Left cardiac atrium (tissue), 4 donors: Measurements from ENCODE around the gene NXPE4. TPM values are rescaled to one million over a fixed set of nuclear protein-coding genes. Genes with fewer than 3 reads are reported as not detected.
"Not testable (repeated sequence)": the region's sequence is repeated elsewhere in the genome, so short reads cannot be mapped to it uniquely, and the experiment has no call there.

ENCODE experiments used
- ATAC-seq, 2 donors: fragments of 200-7000 bp; cut with Tn5 transposase; one replicate each; pipeline ENCODE4 v1.9.1; 2020; ENCODE audit warnings: mild to moderate bottlenecking in 2 of 2, moderate library complexity in 2 of 2
- DNase-seq: peaks from one replicate; pipeline ENCODE4 v3.0.0-alpha.2; 2020
- intact Hi-C, 2 donors: fragments of 100-400 bp; cut with DNase I; formaldehyde crosslinking; loops; one replicate each; pipeline versions ENCODE4 v1.14.1 to v1.15.1; 2022 to 2023
- total RNA-seq, 2 donors: library from RNA; stranded (reverse); fragmentation: NEBNext Ultra II Directional; extraction: Animal tissue kit (Norgen Biotek cat#: 25700); gene quantifications; one replicate each; pipeline ENCODE4 v1.2.1, GENCODE V29; 2021
- donor health status: DM: no; HTN: yes; CAD: no.
- donor health status: DM: no; HTN: yes; CAD: no; lungs with severe emphysema.
- donor health status: DM: yes; HTN: yes; CAD: no.
- donor health status: Dilated cardiomyopathy.

Gene NXPE4
- total RNA-seq, 2 donors from 2014 or later = not detected

DNA sequence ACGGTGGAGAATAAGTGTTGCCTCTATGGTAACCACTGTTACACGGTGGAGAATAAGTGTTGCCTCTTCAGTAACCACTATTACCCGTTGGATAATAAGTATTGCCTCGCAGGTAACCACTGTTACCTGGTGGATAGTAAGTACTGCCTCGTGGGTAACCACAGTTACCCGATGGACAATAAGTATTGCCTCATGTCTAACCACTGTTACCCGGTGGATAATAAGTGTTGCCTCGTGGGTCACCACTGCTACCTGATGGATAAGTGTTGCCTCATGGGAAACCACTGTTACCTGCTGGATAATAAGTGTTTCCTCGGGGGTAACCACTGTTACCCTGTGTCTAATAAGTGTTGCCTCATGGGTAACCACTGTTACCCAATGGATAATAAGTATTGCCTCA lies 16.6 kb upstream of the NXPE4 start:
- intact Hi-C loops, ATAC-seq, DNase-seq: not testable (repeated sequence)

DNA sequence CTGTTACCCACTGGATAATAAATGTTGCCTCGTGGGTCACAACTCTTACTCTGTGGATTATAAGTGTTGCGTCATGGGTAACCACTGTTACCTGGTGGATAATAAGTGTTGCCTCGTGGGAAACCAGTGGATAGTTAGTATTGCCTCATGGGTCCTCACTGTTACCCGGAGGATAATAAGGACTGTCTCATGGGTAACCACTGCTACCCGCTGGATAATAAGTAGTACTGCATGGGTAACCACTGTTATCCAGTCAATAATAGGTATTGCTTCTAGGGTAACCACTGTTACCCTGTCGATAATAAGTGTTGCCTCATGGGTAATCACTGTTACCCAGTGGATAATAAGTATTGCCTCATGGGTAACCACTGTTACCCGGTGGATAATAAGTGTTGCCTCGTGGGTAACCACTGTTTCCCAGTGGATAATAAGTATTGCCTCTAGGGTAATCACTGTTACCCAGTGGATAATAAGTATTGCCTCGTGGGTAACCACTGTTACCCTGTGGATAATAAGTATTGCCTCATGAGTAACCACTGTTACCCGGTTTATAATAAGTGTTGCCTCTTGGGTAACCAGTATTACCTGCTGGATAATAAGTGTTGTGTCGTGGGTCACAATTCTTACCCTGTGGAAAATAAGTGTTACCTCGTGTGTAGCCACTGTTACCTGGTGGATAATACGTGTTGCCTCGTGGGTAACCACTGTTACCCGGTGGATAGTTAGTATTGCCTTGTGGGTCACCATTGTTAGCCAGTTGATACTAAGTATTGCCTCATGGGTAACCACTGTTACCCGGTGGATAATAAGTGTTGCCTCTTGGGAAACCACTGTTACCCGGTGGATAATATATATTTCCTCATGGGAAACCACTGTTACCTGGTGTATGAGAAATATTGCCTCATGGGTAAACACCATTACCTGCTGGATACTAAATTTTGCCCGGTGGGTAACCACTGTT lies 15.7 kb upstream of the NXPE4 start:
- intact Hi-C loops = no loop called here
- DNase-seq (no peak), ATAC-seq (no peak)

DNA sequence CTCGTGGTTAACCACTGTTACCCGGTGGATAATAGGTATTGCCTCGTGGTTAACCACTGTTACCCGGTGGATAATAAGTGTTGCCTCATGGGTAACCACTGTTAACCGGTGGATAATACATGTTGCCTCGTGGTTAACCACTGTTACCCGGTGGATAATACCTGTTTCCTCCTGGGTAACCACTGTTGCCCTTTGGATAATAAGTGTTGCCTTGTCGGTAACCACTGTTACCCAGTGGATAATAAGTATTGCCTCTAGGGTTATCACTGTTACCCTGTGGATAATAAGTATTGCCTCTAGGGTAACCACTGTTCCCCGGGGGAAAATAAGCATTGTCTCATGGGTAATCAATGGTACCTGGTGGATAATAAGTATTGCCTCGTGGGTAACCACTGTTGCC lies 15.0 kb upstream of the NXPE4 start:
- DNase-seq (no peak), ATAC-seq (no peak)
- intact Hi-C loops = no loop called here

DNA sequence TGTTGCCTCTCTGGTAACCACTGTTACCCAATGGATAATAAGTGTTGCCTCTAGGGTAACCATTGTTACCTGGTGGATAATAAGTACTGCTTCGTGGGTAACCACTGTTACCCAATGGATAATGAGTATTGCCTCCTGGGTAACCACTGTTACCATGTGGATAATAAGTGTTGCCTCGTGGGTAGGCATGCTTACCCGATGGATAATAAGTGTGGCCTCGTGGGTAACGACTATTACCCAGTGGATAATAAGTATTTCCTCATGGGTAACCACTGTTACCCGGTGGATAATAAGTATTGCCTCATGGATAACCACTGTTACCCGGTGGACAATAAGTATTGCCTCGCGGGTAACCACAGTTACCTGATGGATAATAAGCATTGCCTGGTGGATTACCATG lies 13.8 kb upstream of the NXPE4 start:
- ATAC-seq = no peak
- no peak for DNase-seq
- intact Hi-C loops = no loop called here

DNA sequence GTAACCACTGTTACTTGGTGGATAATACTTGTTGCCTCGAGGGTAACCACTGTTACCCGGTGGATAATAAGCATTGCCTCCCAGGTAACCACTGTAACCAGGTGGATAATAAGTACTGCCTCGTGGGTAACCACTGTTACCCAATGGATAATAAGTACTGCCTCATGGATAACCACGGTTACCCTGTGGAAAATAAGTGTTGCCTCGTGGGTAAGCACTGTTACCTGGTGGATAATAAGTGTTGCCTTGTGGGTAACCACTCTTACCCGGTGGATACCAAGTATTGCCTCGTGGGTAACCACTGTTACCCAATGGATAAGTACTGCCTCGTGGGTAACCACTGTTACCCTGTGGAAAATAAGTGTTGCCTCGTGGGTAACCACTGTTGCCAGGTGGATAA lies 13.0 kb upstream of the NXPE4 start:
- ATAC-seq, intact Hi-C loops, DNase-seq: not testable (repeated sequence)

DNA sequence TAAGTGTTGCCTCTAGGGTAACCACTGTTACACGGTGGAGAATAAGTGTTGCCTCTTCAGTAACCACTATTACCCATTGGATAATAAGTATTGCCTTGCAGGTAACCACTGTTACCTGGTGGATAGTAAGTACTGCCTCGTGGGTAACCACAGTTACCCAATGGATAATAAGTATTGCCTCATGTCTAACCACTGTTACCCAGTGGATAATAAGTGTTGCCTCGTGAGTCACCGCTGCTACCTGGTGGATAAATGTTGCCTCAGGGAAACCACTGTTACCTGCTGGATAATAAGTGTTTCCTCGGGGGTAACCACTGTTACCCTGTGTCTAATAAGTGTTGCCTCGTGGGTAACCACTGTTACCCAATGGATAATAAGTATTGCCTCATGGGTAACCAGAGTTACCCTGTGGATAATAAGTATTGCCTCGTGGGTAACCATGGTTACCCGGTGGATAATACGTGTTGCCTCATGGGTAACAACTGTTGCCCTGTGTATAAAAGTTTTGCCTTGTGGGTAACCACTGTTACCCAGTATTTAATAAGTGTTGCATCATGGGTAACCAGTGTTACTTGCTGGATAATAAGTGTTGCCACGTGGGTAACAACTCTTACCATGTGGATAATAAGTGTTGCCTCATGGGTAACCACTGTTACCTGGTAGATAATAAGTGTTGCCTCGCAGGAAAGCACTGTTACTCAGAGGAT lies 12.3 kb upstream of the NXPE4 start:
- DNase-seq (no peak), ATAC-seq (no peak)
- intact Hi-C loops = no loop called here

DNA sequence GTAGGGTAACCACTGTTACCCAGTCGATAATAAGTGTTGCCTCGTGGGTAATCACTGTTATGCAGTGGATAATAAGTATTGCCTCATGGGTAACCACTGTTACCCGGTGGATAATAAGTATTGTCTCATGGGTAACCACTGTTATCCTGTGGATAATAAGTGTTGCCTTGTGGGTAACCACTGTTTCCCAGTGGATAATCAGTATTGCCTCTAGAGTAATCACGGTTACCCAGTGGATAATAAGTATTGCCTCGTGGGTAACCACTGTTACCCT lies 11.2 kb upstream of the NXPE4 start:
- ATAC-seq, intact Hi-C loops, DNase-seq: not testable (repeated sequence)

DNA sequence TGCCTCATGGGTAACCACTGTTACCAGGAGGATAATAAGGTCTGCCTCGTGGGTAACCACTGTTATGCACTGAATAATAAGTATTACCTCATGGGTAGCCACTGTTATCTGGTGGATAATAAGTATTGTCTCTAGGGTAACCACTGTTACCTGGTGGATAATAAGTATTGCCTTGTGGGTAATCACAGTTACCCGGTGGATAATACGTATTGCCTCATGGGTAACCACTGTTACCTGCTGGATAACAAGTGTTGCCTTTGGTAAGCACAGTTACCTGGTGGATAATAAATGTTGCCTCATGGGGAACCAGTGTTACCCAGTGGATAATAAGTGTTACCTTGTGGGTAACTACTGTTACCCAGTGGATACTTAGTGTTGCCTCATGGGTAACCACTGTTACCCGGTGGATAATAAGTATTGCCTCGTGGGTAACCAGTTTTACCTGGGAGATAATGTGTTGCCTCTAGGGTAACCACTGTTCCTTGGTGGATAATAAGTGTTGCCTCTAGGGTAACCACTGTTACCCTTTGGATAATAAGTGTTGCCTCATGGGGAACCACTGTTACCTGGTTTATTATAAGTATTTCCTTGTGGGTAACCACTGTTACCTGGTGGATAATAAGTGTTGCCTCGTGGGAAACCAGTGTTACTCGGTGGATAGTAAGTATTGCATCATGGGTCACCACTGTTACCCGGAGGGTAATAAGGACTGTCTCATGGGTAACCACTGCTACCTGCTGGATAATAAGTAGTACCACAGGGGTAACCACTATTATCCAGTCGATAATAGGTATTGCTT lies 10.6 kb upstream of the NXPE4 start:
- ATAC-seq (no peak), DNase-seq (no peak)
- intact Hi-C loops = no loop called here

DNA sequence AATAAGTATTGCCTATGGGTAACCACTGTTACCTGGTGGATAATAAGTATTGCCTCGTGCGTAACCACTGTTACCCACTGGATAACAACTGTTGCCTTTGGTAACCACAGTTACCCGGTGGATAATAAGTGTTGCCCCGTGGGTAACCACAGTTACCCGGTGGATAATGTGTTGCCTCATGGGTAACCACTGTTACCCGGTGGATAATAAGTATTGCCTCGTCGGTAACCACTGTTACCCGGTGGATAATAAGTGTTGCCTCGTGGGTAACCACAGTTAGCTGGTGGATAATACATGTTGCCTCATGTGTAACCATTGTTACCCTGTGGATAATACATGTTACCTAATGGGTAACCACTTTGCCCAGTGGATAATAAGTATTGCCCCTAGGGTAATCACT lies 9.8 kb upstream of the NXPE4 start:
- ATAC-seq (no peak), DNase-seq (no peak)
- intact Hi-C loops = no loop called here

DNA sequence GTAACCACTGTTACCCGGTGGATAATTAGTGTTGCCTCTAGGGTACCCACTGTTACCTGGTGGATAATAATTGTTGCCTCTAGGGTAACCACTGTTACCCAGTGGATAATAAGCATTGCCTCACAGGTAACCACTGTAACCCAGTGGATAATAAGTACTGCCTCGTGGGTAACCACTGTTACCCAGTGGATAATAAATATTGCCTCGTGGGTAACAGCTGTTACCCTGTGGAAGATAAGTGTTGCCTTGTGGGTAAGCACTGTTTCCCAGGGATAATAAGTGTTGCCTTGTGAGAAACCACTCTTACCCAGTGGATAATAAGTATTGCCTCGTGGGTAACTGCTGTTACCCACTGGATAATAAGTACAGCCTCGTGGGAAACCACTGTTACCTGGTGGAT lies 9.3 kb upstream of the NXPE4 start:
- intact Hi-C loops = no loop called here
- no peak for ATAC-seq
- no peak for DNase-seq

DNA sequence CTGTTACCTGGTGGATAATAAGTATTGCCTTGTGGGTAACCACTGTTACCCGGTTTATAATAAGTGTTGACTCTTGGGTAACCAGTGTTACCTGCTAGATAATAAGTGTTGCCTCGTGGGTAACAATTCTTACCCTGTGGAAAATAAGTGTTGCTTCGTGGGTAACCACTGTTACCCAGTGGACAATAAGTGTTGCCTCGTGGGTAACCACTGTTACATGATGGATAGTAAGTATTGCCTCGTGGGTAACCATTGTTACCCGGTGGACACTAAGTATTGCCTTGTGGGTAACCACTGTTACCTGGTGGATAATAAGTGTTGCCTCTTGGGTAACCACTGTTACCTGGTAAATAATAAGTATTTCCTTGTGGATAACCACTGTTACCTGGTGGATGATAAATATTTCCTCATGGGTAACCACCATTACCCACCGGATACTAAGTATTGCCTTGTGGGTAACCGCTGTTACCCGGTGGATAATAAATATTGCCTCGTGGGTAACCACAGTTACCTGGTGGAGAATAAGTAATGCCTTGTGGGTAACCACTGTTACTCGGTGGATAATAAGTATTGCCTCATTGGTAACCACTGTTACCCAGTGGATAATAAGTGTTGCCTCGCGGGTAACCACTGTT lies 8.7 kb upstream of the NXPE4 start:
- no peak for ATAC-seq
- intact Hi-C loops = no loop called here
- no peak for DNase-seq

DNA sequence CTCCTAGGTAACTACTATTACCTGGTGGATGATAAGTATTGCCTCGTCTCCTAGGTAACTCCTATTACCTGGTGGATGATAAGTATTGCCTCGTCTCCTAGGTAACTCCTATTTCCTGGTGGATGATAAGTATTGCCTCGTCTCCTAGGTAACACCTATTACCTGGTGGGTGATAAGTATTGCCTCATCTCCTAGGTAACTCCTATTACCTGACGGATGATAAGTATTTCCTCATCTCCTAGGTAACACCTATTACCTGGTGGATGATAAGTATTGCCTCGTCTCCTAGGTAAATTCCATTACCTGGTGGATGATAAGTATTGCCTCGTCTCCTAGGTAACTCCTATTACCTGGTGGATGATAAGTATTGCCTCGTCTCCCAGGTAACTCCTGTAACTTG lies 7.6 kb upstream of the NXPE4 start:
- DNase-seq, intact Hi-C loops, ATAC-seq: not testable (repeated sequence)

DNA sequence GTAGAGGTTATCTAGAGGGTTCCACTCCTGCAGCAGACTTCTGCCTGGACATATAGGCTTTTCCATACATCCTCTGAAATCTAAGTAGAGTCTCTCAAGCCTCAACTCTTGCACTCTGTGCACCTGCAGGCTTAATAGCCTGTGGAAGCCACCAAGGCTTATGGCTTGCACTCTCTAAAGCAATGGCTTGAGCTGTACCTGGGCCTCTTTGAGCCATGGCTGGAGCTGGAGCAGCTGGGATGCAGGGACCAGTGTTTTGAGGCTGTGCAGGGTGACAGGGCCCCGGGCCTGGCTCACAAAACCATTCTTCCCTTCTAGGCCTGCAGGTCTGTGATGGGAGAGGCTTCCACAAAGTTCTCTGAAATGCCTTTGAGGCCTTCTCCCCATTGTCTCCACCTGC lies 2.9 kb upstream of the NXPE4 start:
- no peak for ATAC-seq

DNA sequence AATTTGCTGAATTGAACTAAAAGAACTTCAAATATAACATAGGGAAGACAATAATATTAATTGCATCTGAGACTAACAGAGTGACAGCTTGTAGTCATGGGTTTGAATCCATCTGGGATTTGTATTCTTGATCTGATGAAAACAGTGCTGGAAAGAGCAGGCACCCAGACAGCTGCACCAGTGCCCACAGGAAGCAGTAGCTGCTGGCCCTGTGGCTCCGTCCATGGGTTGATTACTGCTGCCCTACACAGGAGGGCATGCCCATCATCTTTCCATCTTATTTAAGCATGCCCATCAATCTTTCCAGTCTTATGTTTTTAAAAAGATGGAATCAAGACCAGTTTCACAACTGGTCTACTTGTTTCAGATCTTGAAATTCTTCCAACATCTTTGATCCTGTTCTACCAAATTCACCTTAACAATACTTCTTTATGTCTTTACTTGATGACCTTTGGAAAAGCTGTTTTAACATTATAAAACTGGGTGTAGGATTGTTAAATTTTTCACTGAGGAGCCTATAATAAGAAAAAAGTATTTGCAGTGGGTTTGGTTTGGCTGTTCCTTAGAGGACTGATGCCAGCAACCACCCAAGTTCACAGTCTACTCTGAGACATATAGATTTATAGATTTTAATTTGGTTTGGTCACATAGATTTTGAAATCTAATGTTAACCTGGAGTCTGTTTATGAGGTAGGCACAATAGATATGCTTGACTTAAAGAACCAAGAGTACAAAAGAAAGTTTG lies 761 bp upstream of the NXPE4 start:
- intact Hi-C loops = no loop called here
- no peak for DNase-seq
- no peak for ATAC-seq

More for the DNA sequence above, 2.9 kb upstream of the NXPE4 start:
- DNase-seq = no peak
- intact Hi-C loops = no loop called here

DNA sequence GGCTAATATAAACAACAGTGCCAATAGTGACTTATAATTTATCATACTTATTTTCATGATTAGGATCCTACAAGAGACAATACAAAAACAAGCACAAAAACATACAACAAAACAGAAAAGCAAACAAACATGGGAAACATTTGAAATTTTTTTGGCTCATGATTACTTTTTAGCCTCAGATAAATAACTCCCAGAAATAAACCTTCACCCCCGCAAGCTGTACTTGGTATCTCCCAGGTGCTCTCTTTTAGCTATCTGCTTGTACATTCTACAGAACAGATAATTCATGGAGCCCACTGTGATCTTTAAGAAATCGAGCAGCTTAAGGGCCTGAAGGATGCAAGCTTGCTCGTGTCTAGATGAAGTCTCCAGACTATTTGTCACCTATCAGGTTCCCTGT lies 883 bp downstream of the NXPE4 start:
- intact Hi-C loops = no loop called here
- no peak for ATAC-seq

DNA sequence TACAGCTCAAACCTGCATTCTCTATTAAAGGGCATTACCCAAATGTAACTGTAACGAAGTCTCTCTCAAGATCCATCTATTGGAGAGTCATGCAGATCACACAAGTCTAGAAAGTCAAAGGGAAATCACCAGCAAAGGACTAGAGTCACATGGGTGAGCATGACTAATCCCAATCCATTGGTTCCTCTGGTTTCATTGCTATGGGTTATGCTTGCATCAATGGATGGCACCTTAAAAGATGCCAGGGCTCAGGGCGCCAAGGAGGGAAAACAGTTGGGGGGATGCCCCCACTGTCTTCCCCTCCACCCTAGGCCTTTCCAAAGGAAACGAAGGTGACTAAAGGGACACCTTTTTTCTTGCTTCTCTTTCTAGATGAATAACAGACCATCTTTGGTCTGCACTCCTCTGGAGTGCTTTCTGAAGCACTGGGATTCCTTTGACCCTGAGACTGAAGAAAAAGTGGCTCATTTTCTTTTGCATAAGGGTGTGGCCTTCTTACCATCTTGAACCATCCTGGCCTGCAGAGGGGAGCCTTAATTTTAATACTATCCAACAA lies 8.1 kb downstream of the NXPE4 start:
- no peak for ATAC-seq
- no peak for DNase-seq
- intact Hi-C loops = no loop called here

More for the DNA sequence above, 883 bp downstream of the NXPE4 start:
- DNase-seq = no peak

DNA sequence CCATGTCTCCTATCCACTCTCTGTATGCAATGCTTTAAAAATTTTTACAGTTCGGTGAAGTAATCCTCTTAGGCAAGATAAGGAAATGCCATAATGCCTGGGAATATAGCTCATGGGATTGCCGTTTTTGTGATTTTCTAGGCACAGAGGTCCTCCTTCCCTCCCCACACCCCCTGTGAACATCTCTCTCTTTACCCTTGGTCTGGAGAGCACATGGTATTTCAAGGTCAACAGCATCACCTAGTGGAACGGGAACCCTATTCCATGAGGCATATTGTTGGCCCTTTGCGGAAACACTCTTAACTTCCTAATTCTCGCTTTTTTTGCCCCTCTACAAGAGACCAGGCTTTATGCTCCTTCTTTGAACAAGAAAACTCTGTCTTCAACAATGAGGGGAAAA lies 8.8 kb downstream of the NXPE4 start:
- ATAC-seq (no peak), DNase-seq (no peak)
- intact Hi-C loops = no loop called here

DNA sequence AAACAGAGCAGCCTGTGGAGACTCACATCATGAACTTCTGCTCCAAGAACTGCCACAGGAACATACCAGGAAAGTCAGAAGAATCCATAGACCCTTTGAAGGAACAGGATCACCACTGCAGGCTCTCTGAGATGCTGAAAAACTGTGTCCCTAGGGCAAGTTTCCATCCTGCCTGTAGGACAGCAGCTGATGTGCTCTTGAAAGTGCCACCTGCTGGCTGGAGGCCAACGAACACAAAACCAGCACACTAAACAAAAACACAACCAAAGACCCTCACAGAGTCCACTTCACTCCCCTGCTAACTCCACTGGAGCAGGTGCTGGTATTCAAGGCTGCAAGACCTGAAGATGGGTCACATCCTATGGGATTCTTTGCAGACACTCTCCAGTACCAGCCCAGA lies 23.9 kb downstream of the NXPE4 start:
- intact Hi-C loops = no loop called here
- no peak for DNase-seq
- ATAC-seq = no peak

DNA sequence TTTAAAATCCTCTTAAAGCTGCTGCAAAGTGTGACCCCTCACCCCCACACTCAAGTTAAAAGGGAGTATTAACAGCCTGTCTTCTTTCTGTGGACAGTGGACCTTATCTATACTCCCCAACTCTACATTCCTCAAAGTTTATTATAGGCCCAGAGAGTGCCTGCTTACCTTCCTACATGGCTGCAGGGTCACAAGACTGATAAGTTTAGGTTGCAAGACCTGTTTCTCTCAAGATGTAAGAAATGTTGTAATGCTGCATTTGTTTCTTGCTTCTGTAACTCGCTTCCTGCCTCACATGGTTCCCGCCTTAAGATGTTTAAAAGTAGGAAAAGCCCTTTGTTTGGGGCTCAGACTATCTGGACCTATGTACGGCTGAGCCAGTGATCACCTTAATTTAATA lies 25.8 kb downstream of the NXPE4 start:
- ATAC-seq (no peak), DNase-seq (no peak)
- intact Hi-C loops = no loop called here
